Stomach (tissue), 9 donors: ENCODE data around the gene TC2N. TPM values are rescaled to one million over a fixed set of nuclear protein-coding genes. Genes with fewer than 3 reads are reported as not detected.

Experiments
- DNase-seq, 2 donors: peaks; one replicate each; pipeline versions ENCODE4 v3.0.0 to v3.0.0-alpha.2; 2013 to 2019
- H3K27ac ChIP-seq, 5 donors: fragments of 200-600 bp in 4 of 5; sonication (generic) in 4 of 5; one replicate each; pipeline ENCODE4 v1.5.1; 2013 to 2019; ENCODE audit warnings: mild to moderate bottlenecking in 1 of 5, moderate library complexity in 1 of 5
- H3K27me3 ChIP-seq, 3 donors: fragments of 200-600 bp; sonication (generic); one replicate each; pipeline ENCODE4 v1.5.1; 2017 to 2019; ENCODE audit warnings: mixed run types in 1 of 3
- H3K36me3 ChIP-seq, 4 donors: fragments of 200-600 bp; sonication (generic); 1 replicate in 3 of 4; 2 replicates in 1 of 4; pipeline ENCODE4 v1.5.1; 2016 to 2019
- H3K4me1 ChIP-seq, 4 donors: fragments of 200-600 bp; sonication (generic); one replicate each; pipeline ENCODE4 v1.5.1; 2016 to 2019
- H3K4me3 ChIP-seq, 4 donors: fragments of 200-600 bp; sonication (generic) in 3 of 4; one replicate each; pipeline ENCODE4 v1.5.1; 2016 to 2019; ENCODE audit warnings: mild to moderate bottlenecking in 1 of 4
- H3K9me3 ChIP-seq, 4 donors: fragments of 200-600 bp; sonication (generic); one replicate each; pipeline ENCODE4 v1.5.1; 2016 to 2019
- CTCF ChIP-seq, 7 experiments: fragments of 450-650 bp in 4 of 7; fragments of 200-600 bp in 3 of 7; sonication (generic) in 3 of 7; IDR thresholded peaks; one replicate each; pipeline ENCODE4 v1.5.1; 2016 to 2019; ENCODE audit warnings: antibody characterized with exemption in 7 of 7, control low read depth in 2 of 7, mild to moderate bottlenecking in 1 of 7
- EP300 ChIP-seq: sonication (generic); formaldehyde crosslinking; IDR thresholded peaks from one replicate; pipeline ENCODE4 v1.6.1; 2017; ENCODE audit warnings: antibody characterized with exemption
- POLR2A ChIP-seq, 4 donors: fragments of 450-650 bp; IDR thresholded peaks; one replicate each; pipeline ENCODE4 v1.6.1; 2016; ENCODE audit warnings: antibody characterized with exemption in 4 of 4, control low read depth in 2 of 4, mild to moderate bottlenecking in 1 of 4, moderate library complexity in 1 of 4
- POLR2AphosphoS5 ChIP-seq, 3 donors: sonication (generic); formaldehyde crosslinking; IDR thresholded peaks; one replicate each; pipeline ENCODE4 v1.6.1; 2016; ENCODE audit warnings: antibody characterized with exemption in 3 of 3
- WGBS, 5 donors: extraction: QIAGEN DNeasy Blood & Tissue Kit in 3 of 5; methylation state at CpG; one replicate each; pipeline versions ENCODE4 v1.1.5 to v1.1.7; 2013 to 2018; 5-methylcytosine and 5-hydroxymethylcytosine counted together
- intact Hi-C: fragments of 100-400 bp; cut with DNase I; formaldehyde crosslinking; loops from one replicate; pipeline ENCODE4 v1.15.1; 2023; ENCODE audit warnings: low total_unique reads
- polyA plus RNA-seq, 3 donors: library from polyadenylated mRNA; stranded (reverse); fragments of 200-250 nt; gene quantifications; one replicate each; pipeline ENCODE4 v1.2.3, GENCODE V29; 2013
- total RNA-seq, 5 donors: library from RNA; depleted of rRNA; stranded (reverse); fragments of >200 nt; gene quantifications; one replicate each; pipeline versions ENCODE4 v1.1.0 to v1.2.3, GENCODE V29; 2014 to 2016
- donor health status: healthy with polysubstance abuse.
- donor health status: Bipolar disorder and iron deficiency.
- donor health status: healthy.

The TC2N gene
- total and polyA plus RNA-seq, 8 donors = 15.6 to 162 (median 70.1) TPM

GRCh38 chr14:91805659-91806058, 61.7 kb downstream of the TC2N start:
- TF ChIP-seq POLR2A (IDR thresholded peaks at IDR 0.05) (no peak), CTCF (IDR thresholded peaks at IDR 0.05) (no peak), POLR2AphosphoS5 (IDR thresholded peaks at IDR 0.05) (no peak), EP300 (no peak)
- DNase-seq = no peak
- Histone ChIP-seq H3K4me3 (no peak overlapping the region), H3K4me1 (no peaks in the 10 kb centered on the region), H3K9me3 (peaks cover 0 to 24% (median 18%) of the 10 kb centered on the region in 4 donors), H3K27ac (no peak overlapping the region), H3K36me3 (peaks cover 20 to 65% (median 58%) of the 10 kb centered on the region in 4 donors), H3K27me3 (no peaks in the 10 kb centered on the region)
- intact Hi-C loops = no loop called here

- Histone ChIP-seq H3K9me3 (peaks cover 0 to 8% (median 6%) of the 10 kb centered on the region in 4 donors), H3K27me3 (no peaks in the 10 kb centered on the region), H3K36me3 (peaks cover 3 to 30% (median 20%) of the 10 kb centered on the region in 4 donors), H3K27ac (no peak overlapping the region), H3K4me1 (no peaks in the 10 kb centered on the region), H3K4me3 (no peak overlapping the region)
- intact Hi-C loops = no loop called here
- TF ChIP-seq CTCF (IDR thresholded peaks at IDR 0.05) (no peak), EP300 (no peak), POLR2AphosphoS5 (IDR thresholded peaks at IDR 0.05) (no peak), POLR2A (IDR thresholded peaks at IDR 0.05) (no peak)
- DNase-seq = no peak
- 90 to 96% (median 92%) methylated on average over 2 of the region's 2 CpGs for WGBS, 5 donors
Observed at GRCh38 chr14:91801358-91801757, 66.0 kb downstream of the TC2N start.

GRCh38 chr14:91796617-91797347, 70.6 kb downstream of the TC2N start:
- TF ChIP-seq CTCF (IDR thresholded peaks at IDR 0.05) (no peak), POLR2A (IDR thresholded peaks at IDR 0.05) (no peak), POLR2AphosphoS5 (IDR thresholded peaks at IDR 0.05) (no peak), EP300 (no peak)
- Histone ChIP-seq H3K27me3 (no peaks in the 10 kb centered on the region), H3K9me3 (peaks cover 0 to 5% (median 0%) of the 10 kb centered on the region in 4 donors), H3K4me3 (no peak overlapping the region), H3K4me1 (no peaks in the 10 kb centered on the region), H3K36me3 (peaks cover 0 to 49% (median 30%) of the 10 kb centered on the region in 4 donors), H3K27ac (no peak overlapping the region)
- intact Hi-C loops = no loop called here
- 88 to 98% (median 92%) methylated on average over 1 of the region's 1 CpG for WGBS, 5 donors
- DNase-seq = no peak

GRCh38 chr14:91793704-91794103, 73.6 kb downstream of the TC2N start:
- Histone ChIP-seq H3K4me3 (no peak overlapping the region), H3K4me1 (no peaks in the 10 kb centered on the region), H3K36me3 (peaks cover 0 to 53% (median 35%) of the 10 kb centered on the region in 4 donors), H3K27ac (no peak overlapping the region), H3K27me3 (no peaks in the 10 kb centered on the region), H3K9me3 (peaks cover 0 to 5% (median 0%) of the 10 kb centered on the region in 4 donors)
- TF ChIP-seq CTCF (IDR thresholded peaks at IDR 0.05) = no peak
- no peak for TF ChIP-seq POLR2AphosphoS5 (IDR thresholded peaks at IDR 0.05)
- TF ChIP-seq POLR2A (IDR thresholded peaks at IDR 0.05) = no peak
- TF ChIP-seq EP300 = no peak
- intact Hi-C loops = no loop called here
- 77 to 93% (median 85%) methylated on average over 4 of the region's 4 CpGs for WGBS, 5 donors
- no peak for DNase-seq
